HUES64 (cell line): ENCODE measurements around the gene SFRP2.

Source experiments
- H3K27ac ChIP-seq: 2 replicates; pipeline ENCODE4 v1.7.0; 2013; ENCODE audit warnings: low read depth, low read length, inconsistent platforms
- H3K27me3 ChIP-seq: 2 replicates; pipeline ENCODE4 v1.6.1; 2013; ENCODE audit warnings: mild to moderate bottlenecking, low read length; ENCODE audit not compliant: insufficient read depth
- H3K36me3 ChIP-seq: 2 replicates; pipeline ENCODE4 v1.6.1; 2013; ENCODE audit warnings: mild to moderate bottlenecking, low read length; ENCODE audit not compliant: insufficient read depth
- H3K4me1 ChIP-seq: 2 replicates; pipeline ENCODE4 v1.6.1; 2013; ENCODE audit warnings: mild to moderate bottlenecking, low read length, moderate library complexity; ENCODE audit not compliant: insufficient read depth
- H3K4me3 ChIP-seq: 2 replicates; pipeline ENCODE4 v1.5.1; 2013; ENCODE audit warnings: mild to moderate bottlenecking, low read length, moderate library complexity
- H3K9ac ChIP-seq: 2 replicates; pipeline ENCODE4 v1.6.1; 2013; ENCODE audit warnings: mild to moderate bottlenecking, low read depth, low read length
- H3K9me3 ChIP-seq: 2 replicates; pipeline ENCODE4 v1.6.1; 2013; ENCODE audit warnings: low read depth, low read length; ENCODE audit not compliant: insufficient read depth
- whole genome bisulfite sequencing: fragments of 150-250, 120-280 bp; methylation state at CpG from one replicate; pipeline ENCODE4 v1.1.7; 2013; ENCODE audit warnings: missing lambda C conversion rate; 5-methylcytosine and 5-hydroxymethylcytosine counted together

Gene SFRP2

GRCh38 chr4:153817466-153817865, 28.6 kb upstream of the SFRP2 start:
- no peak overlapping the region for H3K27ac ChIP-seq
- no peaks in the 10 kb centered on the region for H3K36me3 ChIP-seq
- H3K9me3 ChIP-seq = no peaks in the 10 kb centered on the region
- no peak overlapping the region for H3K4me3 ChIP-seq
- no peaks in the 10 kb centered on the region for H3K27me3 ChIP-seq
- peaks cover 17% of the 10 kb centered on the region; the same call in 1 of the 2 replicates for H3K4me1 ChIP-seq
- H3K9ac ChIP-seq = no peak overlapping the region

DNA sequence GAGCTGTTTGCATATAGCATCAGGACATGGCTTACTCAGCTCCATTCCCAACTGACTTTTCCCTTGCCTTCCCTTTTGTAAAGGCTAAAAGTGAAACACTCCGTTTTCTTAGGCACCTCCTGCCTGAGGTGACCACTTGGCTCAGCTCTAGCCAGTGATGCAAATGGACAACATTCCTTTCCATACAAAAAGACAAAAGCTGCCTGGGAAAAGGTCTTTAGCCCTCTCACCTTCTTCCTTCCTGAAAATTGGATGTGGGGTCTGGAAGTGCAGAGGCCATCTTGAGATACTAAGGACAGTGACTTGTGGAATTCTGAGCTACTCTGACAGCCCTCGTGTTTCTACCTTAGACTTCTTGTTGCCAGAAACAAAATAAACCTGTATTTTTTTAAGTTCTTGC, 27.7 kb upstream of the SFRP2 start:
- 51% methylated on average over 2 of the region's 2 CpGs for WGBS
- Histone ChIP-seq H3K27ac (peak overlapping the region; percentile 66; the same call in 1 of the 2 replicates), H3K4me3 (no peak overlapping the region)

DNA sequence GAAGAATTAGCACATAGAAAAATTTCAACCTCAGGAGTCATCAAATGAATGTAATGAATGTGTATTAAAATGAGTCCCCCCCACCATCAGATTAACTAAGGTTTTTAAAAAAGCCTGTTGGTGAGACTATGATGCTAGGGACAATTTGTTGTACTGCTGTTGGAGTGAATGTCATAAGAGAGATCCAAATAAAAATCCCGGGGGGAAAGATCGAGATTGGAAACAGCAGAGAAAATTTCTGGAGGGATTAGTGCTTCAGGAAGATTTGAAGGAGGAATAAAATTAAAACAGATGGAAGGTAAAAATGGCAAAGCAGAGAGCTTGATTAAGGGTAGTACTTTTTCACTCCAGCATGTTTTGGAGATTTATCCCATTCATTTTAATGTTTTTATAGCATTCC, 25.9 kb upstream of the SFRP2 start:
- H3K27me3 ChIP-seq = no peaks in the 10 kb centered on the region
- no peaks in the 10 kb centered on the region for H3K36me3 ChIP-seq
- H3K4me3 ChIP-seq = no peak overlapping the region
- H3K9me3 ChIP-seq = no peaks in the 10 kb centered on the region
- no peak overlapping the region for H3K9ac ChIP-seq
- WGBS = 94% methylated on average over 2 of the region's 2 CpGs
- H3K27ac ChIP-seq = no peak overlapping the region
- H3K4me1 ChIP-seq = peaks cover 17% of the 10 kb centered on the region; the same call in 1 of the 2 replicates

More for the DNA sequence above, 27.7 kb upstream of the SFRP2 start:
- Histone ChIP-seq H3K27me3 (no peaks in the 10 kb centered on the region), H3K9ac (no peak overlapping the region), H3K4me1 (peaks cover 17% of the 10 kb centered on the region; the same call in 1 of the 2 replicates), H3K36me3 (no peaks in the 10 kb centered on the region), H3K9me3 (no peaks in the 10 kb centered on the region)

DNA sequence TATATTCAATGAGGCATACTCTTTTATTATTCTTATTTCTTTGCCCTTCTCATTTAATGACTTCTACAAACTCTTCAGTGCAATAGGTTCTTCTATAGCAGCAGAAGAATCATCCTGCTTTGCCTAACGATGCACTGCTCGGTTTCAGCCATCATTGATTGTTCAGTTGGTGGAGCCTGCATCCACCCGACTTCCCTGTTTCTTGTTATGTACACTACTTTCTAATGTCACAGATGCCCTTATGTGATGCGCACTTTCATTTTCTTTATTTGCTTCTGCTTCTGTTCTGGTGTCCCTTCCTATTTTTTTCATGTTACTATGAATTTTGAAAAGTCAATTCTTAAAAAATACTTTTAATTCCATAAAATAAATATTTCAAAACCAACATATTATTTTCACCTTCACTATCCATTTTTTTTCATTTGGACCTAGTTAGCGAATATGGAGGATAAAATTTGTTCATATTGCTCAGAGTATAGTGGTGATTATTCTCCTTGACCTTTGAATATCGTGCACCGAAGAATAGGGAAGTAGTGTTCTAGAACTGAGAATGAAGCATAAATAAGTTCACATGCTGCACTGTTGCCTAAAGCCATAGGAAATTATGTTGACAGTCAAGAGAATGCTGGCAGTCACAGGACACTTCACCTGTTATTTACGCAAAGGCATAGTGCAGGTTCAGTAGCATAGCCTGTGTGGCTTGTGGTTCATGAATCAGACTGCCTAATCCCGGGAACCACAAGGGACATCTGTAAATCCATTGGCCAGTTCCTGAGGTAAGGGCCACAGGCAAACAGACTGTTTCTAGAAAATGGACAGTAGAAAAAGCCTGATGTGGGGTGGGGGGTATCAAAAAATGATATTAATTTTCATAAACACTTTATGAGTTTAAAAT, 21.3 kb upstream of the SFRP2 start:
- Histone ChIP-seq H3K27ac (no peak overlapping the region), H3K36me3 (no peaks in the 10 kb centered on the region), H3K4me3 (no peak overlapping the region), H3K27me3 (no peaks in the 10 kb centered on the region), H3K4me1 (peaks cover 5% of the 10 kb centered on the region; the same call in 1 of the 2 replicates), H3K9me3 (no peaks in the 10 kb centered on the region), H3K9ac (no peak overlapping the region)
- WGBS = 94% methylated on average over 9 of the region's 9 CpGs

DNA sequence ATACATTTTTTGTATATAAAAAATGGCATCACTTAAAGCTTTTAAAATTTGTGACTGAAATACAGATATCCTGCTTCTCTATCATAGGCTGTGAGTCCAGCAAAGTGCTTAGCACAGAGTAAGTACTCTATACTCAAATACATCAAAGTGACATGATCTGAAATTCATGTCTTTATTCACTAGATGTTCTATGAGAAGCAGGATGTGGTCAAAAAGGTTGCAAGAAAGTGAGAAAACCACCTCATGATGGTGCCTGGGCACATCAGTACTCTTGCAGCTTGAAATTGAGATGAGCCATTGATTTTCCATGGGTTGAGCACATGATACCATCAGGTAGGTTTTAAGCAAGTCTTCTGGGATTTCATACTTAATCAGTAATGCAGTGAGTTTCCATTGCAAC, 20.4 kb upstream of the SFRP2 start:
- H3K4me1 ChIP-seq = peaks cover 5% of the 10 kb centered on the region; the same call in 1 of the 2 replicates
- H3K4me3 ChIP-seq = no peak overlapping the region
- no peaks in the 10 kb centered on the region for H3K9me3 ChIP-seq
- H3K27ac ChIP-seq = no peak overlapping the region
- no peak overlapping the region for H3K9ac ChIP-seq
- no peaks in the 10 kb centered on the region for H3K27me3 ChIP-seq
- H3K36me3 ChIP-seq = no peaks in the 10 kb centered on the region

DNA sequence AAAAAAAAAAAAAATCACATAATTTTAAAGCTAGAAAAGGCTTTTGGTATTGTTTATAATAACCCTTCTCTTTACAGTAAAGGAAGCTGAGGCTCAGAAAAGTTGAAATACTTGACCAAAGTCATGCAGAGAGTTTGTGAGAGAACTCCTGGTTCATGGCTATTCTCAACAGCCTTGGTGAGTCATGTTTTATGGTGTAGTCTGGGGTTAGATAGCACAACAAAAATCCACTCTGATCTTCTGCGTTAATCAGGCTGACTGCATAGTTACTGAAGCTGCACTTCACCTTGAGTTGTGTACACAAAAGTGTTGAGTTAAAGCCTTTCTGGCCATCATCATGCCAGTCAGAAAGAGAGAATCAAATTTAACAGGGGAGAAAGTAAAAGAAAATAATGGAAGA, 19.3 kb upstream of the SFRP2 start:
- Histone ChIP-seq H3K9me3 (no peaks in the 10 kb centered on the region), H3K36me3 (no peaks in the 10 kb centered on the region), H3K4me1 (peaks cover 5% of the 10 kb centered on the region; the same call in 1 of the 2 replicates), H3K9ac (no peak overlapping the region), H3K4me3 (no peak overlapping the region), H3K27ac (no peak overlapping the region), H3K27me3 (no peaks in the 10 kb centered on the region)
- WGBS = 100% methylated on average over 1 of the region's 1 CpG

DNA sequence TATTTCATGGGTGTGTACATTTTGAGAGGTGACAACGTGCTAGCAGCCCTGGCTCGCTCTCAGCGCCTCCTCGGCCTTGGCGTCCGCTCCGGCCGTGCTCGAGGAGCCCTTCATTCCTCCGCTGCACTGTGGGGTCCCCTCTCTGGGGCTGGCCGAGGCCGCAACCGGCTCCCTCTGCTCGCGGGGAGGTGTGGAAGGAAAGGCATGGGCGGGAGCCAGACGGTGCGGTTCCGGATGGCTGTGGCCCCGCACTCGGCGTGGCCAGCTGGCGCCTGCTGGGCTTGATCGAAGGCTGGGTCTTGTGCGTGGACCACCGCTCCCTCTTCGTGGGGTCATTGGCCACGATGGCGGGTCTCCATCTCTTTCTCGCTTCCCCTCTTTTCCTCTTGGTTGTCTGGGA, 17.2 kb upstream of the SFRP2 start:
- no peaks in the 10 kb centered on the region for H3K4me1 ChIP-seq
- H3K36me3 ChIP-seq = no peaks in the 10 kb centered on the region
- no peaks in the 10 kb centered on the region for H3K27me3 ChIP-seq
- 94% methylated on average over 30 of the region's 30 CpGs for WGBS
- H3K9me3 ChIP-seq = no peaks in the 10 kb centered on the region
- no peak overlapping the region for H3K27ac ChIP-seq
- H3K4me3 ChIP-seq = no peak overlapping the region
- no peak overlapping the region for H3K9ac ChIP-seq

DNA sequence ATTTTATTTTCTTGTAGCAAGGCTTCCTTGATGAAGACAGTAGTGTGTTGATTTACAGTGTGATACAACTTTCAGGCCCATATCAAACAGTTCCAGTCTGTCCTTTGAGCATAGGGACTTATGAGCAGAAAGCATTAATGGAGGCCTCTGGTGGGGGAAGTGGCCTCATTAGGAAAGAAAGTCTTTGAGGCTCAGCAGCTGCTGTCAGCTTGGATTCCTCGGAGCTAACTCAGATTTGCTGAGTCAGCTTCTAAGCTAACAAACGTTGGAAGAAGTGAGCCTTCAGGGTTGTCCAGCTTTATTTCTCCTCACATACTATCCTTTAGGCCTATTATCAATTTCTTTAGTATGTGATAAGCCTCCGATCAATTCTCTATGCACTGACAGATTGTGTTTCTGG, 15.8 kb upstream of the SFRP2 start:
- H3K4me1 ChIP-seq = no peaks in the 10 kb centered on the region
- H3K4me3 ChIP-seq = no peak overlapping the region
- no peak overlapping the region for H3K9ac ChIP-seq
- no peaks in the 10 kb centered on the region for H3K36me3 ChIP-seq
- no peaks in the 10 kb centered on the region for H3K27me3 ChIP-seq
- WGBS = 57% methylated on average over 3 of the region's 3 CpGs
- H3K9me3 ChIP-seq = no peaks in the 10 kb centered on the region
- H3K27ac ChIP-seq = no peak overlapping the region

- Histone ChIP-seq H3K4me3 (no peak overlapping the region), H3K9me3 (no peaks in the 10 kb centered on the region), H3K36me3 (no peaks in the 10 kb centered on the region), H3K9ac (no peak overlapping the region), H3K27me3 (no peaks in the 10 kb centered on the region), H3K4me1 (no peaks in the 10 kb centered on the region), H3K27ac (no peak overlapping the region)
- 77% methylated on average over 2 of the region's 2 CpGs for WGBS
Measured at GRCh38 chr4:153799694-153800074, 10.8 kb upstream of the SFRP2 start.

- 100% methylated on average over 2 of the region's 3 CpGs for WGBS
- Histone ChIP-seq H3K27ac (no peak overlapping the region), H3K9ac (no peak overlapping the region), H3K4me1 (peaks cover under 1% of the 10 kb centered on the region; the same call in 1 of the 2 replicates), H3K36me3 (no peaks in the 10 kb centered on the region), H3K9me3 (no peaks in the 10 kb centered on the region), H3K27me3 (no peaks in the 10 kb centered on the region), H3K4me3 (no peak overlapping the region)
Measured at GRCh38 chr4:153798901-153799693, 10.2 kb upstream of the SFRP2 start.

DNA sequence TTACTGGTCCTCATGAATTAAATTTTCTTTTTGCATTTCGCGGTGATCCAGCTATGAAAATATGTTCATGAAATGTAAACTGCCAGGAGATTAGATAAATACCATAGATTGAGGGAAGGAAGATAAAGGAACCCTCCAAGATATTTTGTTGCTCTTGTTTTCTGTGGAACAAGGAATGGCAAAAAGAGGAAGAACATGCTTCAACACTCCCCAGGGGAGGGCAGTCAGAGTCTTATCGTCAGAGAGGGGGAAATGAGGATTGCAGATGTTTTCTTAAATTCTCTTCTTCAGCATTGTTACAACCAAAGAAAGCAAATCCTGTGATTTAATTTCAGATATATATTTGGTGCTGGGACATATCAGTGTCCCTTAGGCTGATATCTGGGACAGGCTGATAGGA, 9.5 kb upstream of the SFRP2 start:
- H3K36me3 ChIP-seq = no peaks in the 10 kb centered on the region
- peaks cover 5% of the 10 kb centered on the region; the same call in 1 of the 2 replicates for H3K4me1 ChIP-seq
- H3K9me3 ChIP-seq = no peaks in the 10 kb centered on the region
- WGBS = 73% methylated on average over 3 of the region's 3 CpGs
- H3K9ac ChIP-seq = no peak overlapping the region
- H3K27ac ChIP-seq = no peak overlapping the region
- H3K4me3 ChIP-seq = no peak overlapping the region
- no peaks in the 10 kb centered on the region for H3K27me3 ChIP-seq
